ENCODE data around the gene PTH1R.
A peak's percentile ranks its signal among the peaks of the same experiment; 100 is the strongest.
"Not testable (repeated sequence)": the region's sequence is repeated elsewhere in the genome, so short reads cannot be mapped to it uniquely, and the experiment has no call there.

PTH1R gene

DNA sequence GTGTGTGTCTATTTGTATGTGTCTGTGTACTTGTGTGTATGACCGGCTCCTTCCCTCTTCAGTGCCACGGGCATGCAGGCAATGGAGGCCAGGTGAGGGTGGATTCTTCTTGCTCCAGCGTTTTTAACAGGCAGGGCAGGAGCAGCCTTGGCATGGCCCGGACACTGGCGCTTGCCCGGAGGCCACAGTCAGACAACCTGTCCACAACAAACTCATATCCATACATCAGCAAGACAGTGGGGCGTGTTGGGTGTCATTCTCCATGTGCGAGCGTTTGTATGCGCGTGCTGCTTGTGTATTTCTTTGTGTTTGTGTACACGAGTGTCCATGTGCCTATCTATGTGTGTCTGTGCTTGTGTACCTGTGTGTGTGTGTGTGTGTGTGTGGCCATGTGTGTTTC is 29.8 kb downstream of the PTH1R start:
- TF ChIP-seq, protein P1, sequence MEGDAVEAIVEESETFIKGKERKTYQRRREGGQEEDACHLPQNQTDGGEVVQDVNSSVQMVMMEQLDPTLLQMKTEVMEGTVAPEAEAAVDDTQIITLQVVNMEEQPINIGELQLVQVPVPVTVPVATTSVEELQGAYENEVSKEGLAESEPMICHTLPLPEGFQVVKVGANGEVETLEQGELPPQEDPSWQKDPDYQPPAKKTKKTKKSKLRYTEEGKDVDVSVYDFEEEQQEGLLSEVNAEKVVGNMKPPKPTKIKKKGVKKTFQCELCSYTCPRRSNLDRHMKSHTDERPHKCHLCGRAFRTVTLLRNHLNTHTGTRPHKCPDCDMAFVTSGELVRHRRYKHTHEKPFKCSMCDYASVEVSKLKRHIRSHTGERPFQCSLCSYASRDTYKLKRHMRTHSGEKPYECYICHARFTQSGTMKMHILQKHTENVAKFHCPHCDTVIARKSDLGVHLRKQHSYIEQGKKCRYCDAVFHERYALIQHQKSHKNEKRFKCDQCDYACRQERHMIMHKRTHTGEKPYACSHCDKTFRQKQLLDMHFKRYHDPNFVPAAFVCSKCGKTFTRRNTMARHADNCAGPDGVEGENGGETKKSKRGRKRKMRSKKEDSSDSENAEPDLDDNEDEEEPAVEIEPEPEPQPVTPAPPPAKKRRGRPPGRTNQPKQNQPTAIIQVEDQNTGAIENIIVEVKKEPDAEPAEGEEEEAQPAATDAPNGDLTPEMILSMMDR (IDR thresholded peaks at IDR 0.05; ENCODE audit: control insufficient read depth, extremely low read depth, insufficient read depth): no peak
- DNase-seq (ENCODE audit: low read depth): no peak
- H3K4me3 ChIP-seq (ENCODE audit: low read depth, low read length): no peak overlapping the region

DNA sequence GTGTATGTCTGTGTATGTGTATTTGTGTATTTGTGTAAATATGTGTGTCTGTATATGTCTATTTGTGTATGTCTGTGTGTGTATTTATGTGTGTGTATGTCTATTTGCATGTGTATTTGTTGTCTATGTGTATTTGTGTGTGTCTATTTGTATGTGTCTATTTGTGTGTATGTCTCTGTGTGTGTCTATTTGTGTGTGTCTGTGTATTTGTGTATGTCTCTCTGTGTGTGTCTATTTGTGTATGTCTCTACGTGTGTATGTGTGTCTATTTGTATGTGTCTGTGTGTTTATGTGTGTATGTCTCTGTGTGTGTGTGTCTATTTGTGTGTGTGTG is 30.4 kb downstream of the PTH1R start:
- TF ChIP-seq, protein P1 (IDR thresholded peaks at IDR 0.05; ENCODE audit: control insufficient read depth, extremely low read depth, insufficient read depth): no peak
- no peak overlapping the region for H3K4me3 ChIP-seq (ENCODE audit: low read depth, low read length)
- no peak for DNase-seq (ENCODE audit: low read depth)

DNA sequence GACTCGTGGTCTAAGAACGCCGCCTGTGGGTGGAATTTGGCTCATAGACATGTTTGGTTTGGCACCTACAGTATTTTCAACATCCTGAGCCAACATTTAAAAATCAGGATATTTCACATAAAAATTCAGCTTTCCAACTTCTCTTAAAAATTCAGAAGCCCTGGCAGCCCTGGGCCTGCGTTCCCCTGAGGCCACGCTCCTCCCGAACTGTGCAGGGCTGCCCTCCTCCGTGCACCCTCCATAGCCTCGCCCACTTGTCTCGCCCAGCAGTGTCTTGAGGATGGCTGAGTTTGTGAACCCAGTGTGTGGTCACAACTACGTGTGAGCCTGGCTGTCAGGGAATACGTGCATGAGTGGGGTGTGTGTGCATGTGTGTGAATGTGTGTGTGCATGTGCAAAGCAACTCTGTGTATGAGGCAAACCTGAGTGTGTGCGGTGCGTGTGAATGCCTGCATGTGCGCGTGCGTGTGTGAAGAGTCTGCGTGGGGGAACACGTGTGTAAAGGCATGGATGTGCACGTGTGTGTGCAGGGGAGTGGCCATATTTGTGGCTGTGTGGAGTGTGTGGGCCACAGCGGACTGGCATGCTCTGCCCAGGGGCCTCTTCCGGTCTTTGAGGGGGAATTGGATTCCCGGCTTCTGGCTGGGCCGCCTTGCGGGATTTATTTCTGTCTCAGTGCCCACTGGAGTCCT is 30.9 kb downstream of the PTH1R start:
- H3K4me3 ChIP-seq (ENCODE audit: low read depth, low read length): no peak overlapping the region
- no peak for DNase-seq (ENCODE audit: low read depth)
- TF ChIP-seq, protein P1 (IDR thresholded peaks at IDR 0.05; ENCODE audit: control insufficient read depth, extremely low read depth, insufficient read depth): peak; percentile 42

DNA sequence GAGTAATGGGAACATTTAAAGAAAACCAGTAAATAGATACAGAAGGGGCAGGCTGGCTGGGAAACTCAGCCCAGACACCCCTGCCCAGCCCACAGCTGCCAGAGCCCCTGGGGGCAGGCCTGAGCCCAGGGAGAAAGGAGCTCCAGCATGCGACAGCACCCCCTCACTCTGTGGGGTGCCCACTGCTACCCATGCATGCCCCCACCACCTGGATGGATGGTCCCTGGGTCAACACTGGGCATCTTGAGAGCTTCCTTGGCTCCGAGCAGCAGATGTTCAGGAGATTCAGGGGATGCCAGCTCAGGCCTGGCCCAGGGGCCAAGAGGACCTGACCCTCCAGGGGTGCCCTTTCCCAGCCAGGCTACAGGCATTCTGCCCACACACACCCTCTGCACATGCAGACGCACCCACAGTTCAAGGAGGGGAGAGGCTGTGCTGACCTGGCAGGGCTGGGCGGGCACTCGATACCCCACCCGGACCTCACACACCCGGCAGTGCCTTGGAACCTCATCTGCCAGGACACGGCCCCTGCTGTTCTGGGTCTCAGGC is 31.5 kb downstream of the PTH1R start:
- H3K4me3 ChIP-seq (ENCODE audit: low read depth, low read length): no peak overlapping the region
- DNase-seq (ENCODE audit: low read depth): no peak
- TF ChIP-seq, protein P1 (IDR thresholded peaks at IDR 0.05; ENCODE audit: control insufficient read depth, extremely low read depth, insufficient read depth): no peak

DNA sequence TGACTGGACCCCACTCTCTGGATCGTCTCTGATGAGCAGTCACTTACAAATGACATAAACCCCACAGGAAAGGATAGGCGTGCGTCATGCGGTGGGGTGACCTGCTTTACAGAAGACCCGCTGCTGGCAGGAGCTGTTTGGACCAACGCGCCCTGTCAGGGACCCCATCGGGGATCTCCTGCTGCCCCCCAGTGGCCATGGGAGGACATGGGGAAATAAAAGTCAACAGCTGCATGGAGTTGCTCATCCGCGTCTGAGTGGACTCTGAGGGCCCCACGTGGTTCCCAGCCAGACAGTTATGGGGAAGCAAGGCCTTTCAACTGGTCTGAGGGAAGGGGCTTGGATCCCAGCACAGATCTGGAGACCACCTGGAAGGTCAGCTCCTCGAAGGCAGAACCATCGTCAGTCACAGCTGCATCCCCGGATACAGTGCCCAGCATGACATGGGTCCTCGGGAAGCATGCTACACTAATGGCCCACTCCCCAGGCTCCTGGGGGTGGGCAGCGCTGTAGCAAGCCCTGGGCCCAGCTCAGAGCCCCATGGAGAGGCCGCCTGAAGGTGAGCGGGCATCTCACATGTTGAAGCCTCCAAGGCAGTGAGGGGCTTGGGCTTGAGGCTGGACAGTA is 32.1 kb downstream of the PTH1R start:
- DNase-seq (ENCODE audit: low read depth): no peak
- no peak overlapping the region for H3K4me3 ChIP-seq (ENCODE audit: low read depth, low read length)
- TF ChIP-seq, protein P1 (IDR thresholded peaks at IDR 0.05; ENCODE audit: control insufficient read depth, extremely low read depth, insufficient read depth): peak; percentile 86

DNA sequence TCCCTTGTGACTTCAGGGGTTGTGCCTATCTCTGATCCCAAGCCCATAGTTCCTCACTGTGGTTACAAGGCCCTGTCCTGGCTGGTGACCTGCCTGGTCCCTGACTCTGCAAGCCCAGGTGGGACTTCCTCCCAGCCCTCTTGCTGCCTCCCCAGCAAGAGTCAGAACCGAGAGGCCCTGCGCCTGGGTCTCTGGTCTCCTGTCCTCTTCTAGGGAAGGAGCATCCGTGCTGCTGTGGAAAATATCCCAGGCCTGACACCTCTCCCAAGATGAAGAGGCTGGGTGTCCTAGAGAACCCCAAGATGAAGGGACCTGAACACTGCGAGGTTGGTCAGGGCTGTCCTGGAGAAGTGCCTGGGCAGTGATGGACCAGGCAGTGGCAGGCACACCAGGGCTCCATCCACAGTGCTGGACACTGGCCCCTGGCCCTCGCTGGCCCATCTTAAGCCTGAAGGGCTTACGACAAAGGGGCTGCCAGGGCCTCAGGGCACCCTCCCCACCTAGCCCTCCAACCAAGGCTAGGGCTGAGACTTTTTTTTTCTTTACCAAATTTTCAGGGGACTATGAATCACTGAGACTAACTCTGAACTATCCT is 32.7 kb downstream of the PTH1R start:
- no peak overlapping the region for H3K4me3 ChIP-seq (ENCODE audit: low read depth, low read length)
- no peak for DNase-seq (ENCODE audit: low read depth)
- TF ChIP-seq, protein P1 (IDR thresholded peaks at IDR 0.05; ENCODE audit: control insufficient read depth, extremely low read depth, insufficient read depth): no peak

DNA sequence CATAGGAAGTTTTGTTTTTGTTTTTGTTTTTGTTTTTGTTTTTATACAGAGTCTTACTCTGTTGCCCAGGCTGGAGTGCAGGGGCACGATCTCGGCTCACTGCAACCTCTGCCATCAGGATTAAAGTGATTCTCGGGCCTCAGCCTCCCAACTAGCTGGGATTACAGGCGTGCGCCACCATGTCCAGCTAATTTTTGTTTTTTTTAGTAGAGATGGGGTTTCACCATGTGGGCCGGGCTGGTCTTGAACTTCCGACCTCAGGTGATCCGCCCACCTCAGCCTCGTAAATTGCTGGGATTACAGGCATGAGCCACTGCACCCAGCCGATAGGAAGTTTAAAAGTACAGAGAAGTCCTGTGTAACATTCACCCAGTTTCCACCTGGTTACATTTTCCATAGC is 33.4 kb downstream of the PTH1R start:
- not testable (repeated sequence) for H3K4me3 ChIP-seq (ENCODE audit: low read depth, low read length); DNase-seq (ENCODE audit: low read depth)
